Measurements from ENCODE around the gene SELENOO.

- TF ChIP-seq, protein P1, sequence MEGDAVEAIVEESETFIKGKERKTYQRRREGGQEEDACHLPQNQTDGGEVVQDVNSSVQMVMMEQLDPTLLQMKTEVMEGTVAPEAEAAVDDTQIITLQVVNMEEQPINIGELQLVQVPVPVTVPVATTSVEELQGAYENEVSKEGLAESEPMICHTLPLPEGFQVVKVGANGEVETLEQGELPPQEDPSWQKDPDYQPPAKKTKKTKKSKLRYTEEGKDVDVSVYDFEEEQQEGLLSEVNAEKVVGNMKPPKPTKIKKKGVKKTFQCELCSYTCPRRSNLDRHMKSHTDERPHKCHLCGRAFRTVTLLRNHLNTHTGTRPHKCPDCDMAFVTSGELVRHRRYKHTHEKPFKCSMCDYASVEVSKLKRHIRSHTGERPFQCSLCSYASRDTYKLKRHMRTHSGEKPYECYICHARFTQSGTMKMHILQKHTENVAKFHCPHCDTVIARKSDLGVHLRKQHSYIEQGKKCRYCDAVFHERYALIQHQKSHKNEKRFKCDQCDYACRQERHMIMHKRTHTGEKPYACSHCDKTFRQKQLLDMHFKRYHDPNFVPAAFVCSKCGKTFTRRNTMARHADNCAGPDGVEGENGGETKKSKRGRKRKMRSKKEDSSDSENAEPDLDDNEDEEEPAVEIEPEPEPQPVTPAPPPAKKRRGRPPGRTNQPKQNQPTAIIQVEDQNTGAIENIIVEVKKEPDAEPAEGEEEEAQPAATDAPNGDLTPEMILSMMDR (IDR thresholded peaks at IDR 0.05): no peak
- no peak for TF ChIP-seq EZH2 (IDR thresholded peaks at IDR 0.05; ENCODE audit: borderline replicate concordance, insufficient read depth, low read depth, low read length, poor library complexity, severe bottlenecking)
Measured at GRCh38 chr22:50180727-50181521, 19.9 kb upstream of the SELENOO start.
